CMK (cell line): ENCODE data around the gene TAF1C.

Experiments
- DNase-seq: peaks from one replicate; pipeline ENCODE4 v3.0.0-alpha.2; 2010; ENCODE audit warnings: low read depth

TAF1C gene

GRCh38 chr16:84159800-84160199, 27.1 kb downstream of the TAF1C start:
- no peak for DNase-seq

GRCh38 chr16:84159007-84159406, 27.9 kb downstream of the TAF1C start:
- no peak for DNase-seq

- no peak for DNase-seq
Measured at GRCh38 chr16:84156342-84156784, 30.5 kb downstream of the TAF1C start.

- DNase-seq = no peak
Measured at GRCh38 chr16:84155771-84156170, 31.1 kb downstream of the TAF1C start.

- DNase-seq = no peak
Measured at GRCh38 chr16:84155226-84155625, 31.6 kb downstream of the TAF1C start.

- DNase-seq = no peak
Measured at GRCh38 chr16:84153660-84154214, 33.1 kb downstream of the TAF1C start.

GRCh38 chr16:84150926-84151325, 35.9 kb downstream of the TAF1C start:
- DNase-seq = no peak

- peak; percentile 69 for DNase-seq
Measured at GRCh38 chr16:84144859-84145639, 41.8 kb downstream of the TAF1C start, which contains the start of the genes DNAAF1 and HSDL1. DNAAF1 (plus strand) TSS chr16:84145308; CDS start chr16:84145441, 133 bp downstream. HSDL1 (minus strand) TSS chr16:84145177; CDS start chr16:84131321, 13,856 bp downstream.

- no peak for DNase-seq
Measured at GRCh38 chr16:84144209-84144858, 42.5 kb downstream of the TAF1C start.

GRCh38 chr16:84143784-84144199, 43.1 kb downstream of the TAF1C start:
- DNase-seq = no peak

GRCh38 chr16:84143081-84143480, 43.8 kb downstream of the TAF1C start:
- no peak for DNase-seq

GRCh38 chr16:84141143-84141670, 45.6 kb downstream of the TAF1C start:
- no peak for DNase-seq

GRCh38 chr16:84139628-84140258, 47.1 kb downstream of the TAF1C start:
- no peak for DNase-seq

GRCh38 chr16:84138824-84139627, 47.8 kb downstream of the TAF1C start:
- no peak for DNase-seq

GRCh38 chr16:84138500-84138823, 48.4 kb downstream of the TAF1C start:
- DNase-seq = no peak

GRCh38 chr16:84137769-84138357, 49.0 kb downstream of the TAF1C start:
- no peak for DNase-seq

- DNase-seq = no peak
Measured at GRCh38 chr16:84137287-84137686, 49.6 kb downstream of the TAF1C start.

- no peak for DNase-seq
Measured at GRCh38 chr16:84136331-84137125, 50.3 kb downstream of the TAF1C start.

- DNase-seq = no peak
Measured at GRCh38 chr16:84132527-84133285, 54.2 kb downstream of the TAF1C start.

- no peak for DNase-seq
Measured at GRCh38 chr16:84131117-84131516, 55.7 kb downstream of the TAF1C start.
